CD4-positive, alpha-beta T cell treated with Interleukin-6 at 100 ng/mL for 8 hours (primary cell): ENCODE results near the gene B4GALNT2.
"Not testable (repeated sequence)": the region's sequence is repeated elsewhere in the genome, so short reads cannot be mapped to it uniquely, and the experiment has no call there.

Source experiments
- DNase-seq: peaks from one replicate; pipeline ENCODE4 v3.0.0-alpha.2; 2020; ENCODE audit warnings: mixed read lengths, low spot score

B4GALNT2 gene

GRCh38 chr17:49132699-49133364 is at the start of gene B4GALNT2:
B4GALNT2 (plus strand) TSS chr17:49132769; CDS start chr17:49132793, 24 bp downstream.
- no peak for DNase-seq

GRCh38 chr17:49085046-49085445 is 47.5 kb upstream of the B4GALNT2 start:
- not testable (repeated sequence) for DNase-seq

GRCh38 chr17:49085565-49086315 is 46.8 kb upstream of the B4GALNT2 start:
- no peak for DNase-seq

GRCh38 chr17:49086316-49086605 is 46.3 kb upstream of the B4GALNT2 start:
- DNase-seq = no peak

GRCh38 chr17:49086649-49087048 is 45.9 kb upstream of the B4GALNT2 start:
- no peak for DNase-seq

- no peak for DNase-seq
Measured at GRCh38 chr17:49089094-49089493, 43.5 kb upstream of the B4GALNT2 start.

GRCh38 chr17:49090878-49091594 is 41.5 kb upstream of the B4GALNT2 start:
- DNase-seq = no peak

GRCh38 chr17:49093131-49093530 is 39.4 kb upstream of the B4GALNT2 start:
- DNase-seq = no peak

GRCh38 chr17:49100601-49101000 is 32.0 kb upstream of the B4GALNT2 start:
- no peak for DNase-seq

- no peak for DNase-seq
Measured at GRCh38 chr17:49101054-49101534, 31.5 kb upstream of the B4GALNT2 start.

GRCh38 chr17:49103360-49103759 is 29.2 kb upstream of the B4GALNT2 start:
- DNase-seq = not testable (repeated sequence)

- no peak for DNase-seq
Measured at GRCh38 chr17:49104511-49105074, 28.0 kb upstream of the B4GALNT2 start.

- no peak for DNase-seq
Measured at GRCh38 chr17:49106321-49107210, 26.0 kb upstream of the B4GALNT2 start.

- no peak for DNase-seq
Measured at GRCh38 chr17:49107211-49107557, 25.4 kb upstream of the B4GALNT2 start.

GRCh38 chr17:49108318-49108717 is 24.3 kb upstream of the B4GALNT2 start:
- DNase-seq = no peak

- no peak for DNase-seq
Measured at GRCh38 chr17:49110509-49110908, 22.1 kb upstream of the B4GALNT2 start.

GRCh38 chr17:49111934-49112333 is 20.6 kb upstream of the B4GALNT2 start:
- no peak for DNase-seq

- no peak for DNase-seq
Measured at GRCh38 chr17:49112936-49113335, 19.6 kb upstream of the B4GALNT2 start.

- DNase-seq = no peak
Measured at GRCh38 chr17:49114703-49115102, 17.9 kb upstream of the B4GALNT2 start.

- DNase-seq = no peak
Measured at GRCh38 chr17:49117587-49118230, 14.9 kb upstream of the B4GALNT2 start.

GRCh38 chr17:49120166-49120565 is 12.4 kb upstream of the B4GALNT2 start:
- DNase-seq = no peak
